ENCODE measurements around the gene GPR162. TPM values are rescaled to one million over a fixed set of nuclear protein-coding genes. Genes with fewer than 3 reads are reported as not detected.
A peak's percentile ranks its signal among the peaks of the same experiment; 100 is the strongest.

The GPR162 gene
- total and polyA plus RNA-seq, 5 donors from 2014 or later, result not detected

DNA sequence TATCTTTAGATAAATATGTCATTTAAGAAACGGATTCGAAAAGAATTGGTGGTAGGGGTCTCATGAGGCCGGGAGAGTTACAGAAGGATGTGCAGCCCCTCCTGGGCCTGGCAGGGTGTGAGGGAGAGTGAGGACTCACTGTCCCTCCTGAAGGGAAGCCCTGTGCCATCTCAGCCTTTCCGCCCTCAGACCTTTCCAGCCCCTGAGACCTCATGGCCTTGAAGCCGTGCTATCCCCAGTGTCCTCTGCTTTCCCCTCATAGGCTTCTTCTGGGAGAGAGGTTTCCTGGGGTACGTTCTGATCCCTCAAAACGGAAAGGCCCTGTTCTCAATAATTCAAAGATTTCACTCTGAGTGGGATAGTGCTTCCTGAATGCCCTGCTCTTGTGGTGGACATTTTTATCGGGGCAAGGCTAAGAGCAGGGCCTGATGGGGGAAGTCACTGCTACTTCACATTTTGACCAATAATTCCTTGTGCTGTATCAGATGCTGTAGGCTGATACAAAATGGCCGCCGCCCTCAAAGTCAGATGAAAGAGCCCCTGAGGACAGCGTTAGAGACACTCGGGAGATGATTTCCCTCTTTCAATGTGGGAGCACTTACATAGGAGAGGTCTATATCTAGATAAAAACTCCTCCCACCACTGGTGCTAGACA is 31.0 kb upstream of the GPR162 start:
- Histone ChIP-seq H3K4me1 (ENCODE audit: control insufficient read depth, insufficient read depth, low read length, poor library complexity, severe bottlenecking) (peaks cover 71% of the 10 kb centered on the region), H3K4me3 (ENCODE audit: low read depth, low read length) (peak overlapping the region; percentile 96), H3K36me3 (ENCODE audit: control insufficient read depth, insufficient read depth, low read length) (peaks cover 13% of the 10 kb centered on the region), H3K27ac (ENCODE audit: insufficient read depth, low read length, poor library complexity, severe bottlenecking) (peak overlapping the region; percentile 84), H3K27me3 (ENCODE audit: control insufficient read depth, insufficient read depth, low read length) (no peaks in the 10 kb centered on the region), H3K9me3 (ENCODE audit: control insufficient read depth in 2 of 2, low read length in 2 of 2) (no peaks in the 10 kb centered on the region)
- Mint-ChIP-seq H3K4me1 (peaks cover 27 to 77% (median 54%) of the 10 kb centered on the region in 4 donors), H3K27me3 (no peaks in the 10 kb centered on the region), H3K27ac (peak overlapping the region; percentile 96 to 100 (median 99)), H3K4me3 (peak overlapping the region; percentile 97 to 99 (median 98)), H3K36me3 (peaks cover 11% of the 10 kb centered on the region), H3K9me3 (no peaks in the 10 kb centered on the region)
- peak; percentile 45 to 46 for ATAC-seq (ENCODE audit: low read depth in 2 of 2)
- peak; percentile 45 to 65 (median 57) for DNase-seq

DNA sequence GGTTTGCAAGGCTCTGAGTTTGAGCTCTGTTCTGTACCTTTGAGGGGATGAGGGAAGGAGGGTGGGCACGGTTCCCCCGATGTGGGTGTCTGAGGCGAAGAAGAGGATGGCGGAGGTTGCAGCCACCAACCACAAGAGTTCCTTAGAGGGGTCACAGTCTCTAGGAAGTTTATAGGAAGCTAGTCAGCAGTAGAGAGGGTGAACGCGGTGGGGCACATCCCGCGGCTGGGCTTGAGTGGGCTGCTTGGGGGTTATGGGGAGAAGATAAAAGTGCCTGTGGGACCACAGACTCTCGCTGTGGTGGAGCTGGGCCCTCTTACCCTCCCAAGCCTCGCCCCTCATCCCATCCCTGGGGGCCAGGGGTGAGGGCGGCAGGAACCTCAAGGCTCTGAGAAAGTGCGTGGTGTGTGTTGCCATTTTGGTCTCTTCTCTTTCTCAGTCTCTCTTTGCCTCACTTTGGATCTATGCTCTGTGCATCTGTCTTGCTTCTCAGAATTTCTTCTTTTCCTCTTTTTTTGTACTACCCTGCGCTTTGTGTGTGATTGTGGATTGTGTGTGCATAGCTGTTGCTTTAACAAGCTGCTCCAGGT is 29.6 kb upstream of the GPR162 start:
- peaks cover 27% of the 10 kb centered on the region for H3K36me3 ChIP-seq (ENCODE audit: control insufficient read depth, insufficient read depth, low read length)
- H3K4me1 ChIP-seq (ENCODE audit: control insufficient read depth, insufficient read depth, low read length, poor library complexity, severe bottlenecking), result peaks cover 61% of the 10 kb centered on the region
- Mint-ChIP-seq H3K4me1 (peaks cover 19 to 77% (median 54%) of the 10 kb centered on the region in 4 donors), H3K27ac (peak overlapping the region; percentile 96 to 100 (median 99)), H3K36me3 (peaks cover 23% of the 10 kb centered on the region), H3K9me3 (no peaks in the 10 kb centered on the region), H3K4me3 (peak overlapping the region; percentile 97 to 99 (median 98)), H3K27me3 (no peaks in the 10 kb centered on the region)
- peak overlapping the region; percentile 96 for H3K4me3 ChIP-seq (ENCODE audit: low read depth, low read length)
- no peak for DNase-seq
- no peak for ATAC-seq (ENCODE audit: low read depth in 2 of 2)
- H3K9me3 ChIP-seq (ENCODE audit: control insufficient read depth in 2 of 2, low read length in 2 of 2), result no peaks in the 10 kb centered on the region
- H3K27ac ChIP-seq (ENCODE audit: insufficient read depth, low read length, poor library complexity, severe bottlenecking), result peak overlapping the region; percentile 84
- no peaks in the 10 kb centered on the region for H3K27me3 ChIP-seq (ENCODE audit: control insufficient read depth, insufficient read depth, low read length)

DNA sequence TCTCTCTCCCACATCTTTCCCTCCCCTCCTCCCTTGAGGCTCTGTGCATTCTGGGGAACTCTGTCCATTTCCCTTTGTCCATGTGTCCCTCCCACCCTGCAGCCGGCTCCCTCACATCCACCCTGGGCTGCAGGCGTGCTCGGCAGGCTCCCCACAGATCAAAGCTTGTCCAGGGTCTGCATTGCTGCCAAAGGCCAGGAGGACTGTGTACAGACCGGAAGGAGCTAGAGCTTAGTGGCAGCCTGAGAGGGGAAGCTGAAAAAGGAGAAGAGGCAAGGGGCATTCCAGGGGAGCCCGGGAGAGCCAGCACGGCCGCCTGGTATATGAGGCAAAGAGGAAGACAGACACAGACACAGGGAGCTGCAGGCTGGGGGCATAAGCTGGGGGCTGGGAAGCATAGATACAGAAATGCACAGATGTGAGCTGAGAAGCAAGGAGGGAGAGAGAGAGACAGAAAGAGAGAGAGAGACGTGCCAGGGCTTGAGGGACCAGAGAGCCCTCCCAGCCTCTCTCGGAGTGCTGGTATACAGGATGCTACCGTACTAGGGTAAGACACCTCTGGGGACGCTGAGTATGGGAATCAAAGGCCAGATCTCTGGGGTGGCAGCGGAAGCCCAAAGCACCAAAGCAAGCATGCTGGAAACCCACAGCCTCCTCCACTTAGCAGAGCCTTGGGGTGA is 29.0 kb upstream of the GPR162 start:
- Mint-ChIP-seq H3K4me1 (peaks cover 18 to 77% (median 56%) of the 10 kb centered on the region in 4 donors), H3K27ac (peak overlapping the region; percentile 96 to 100 (median 99)), H3K4me3 (peak overlapping the region; percentile 97 to 99 (median 98)), H3K36me3 (peaks cover 29% of the 10 kb centered on the region), H3K27me3 (no peaks in the 10 kb centered on the region), H3K9me3 (no peaks in the 10 kb centered on the region)
- peak overlapping the region; percentile 84 for H3K27ac ChIP-seq (ENCODE audit: insufficient read depth, low read length, poor library complexity, severe bottlenecking)
- peak in 2 of 3 donors; percentile 51 to 74 for DNase-seq
- no peaks in the 10 kb centered on the region for H3K9me3 ChIP-seq (ENCODE audit: control insufficient read depth in 2 of 2, low read length in 2 of 2)
- H3K36me3 ChIP-seq (ENCODE audit: control insufficient read depth, insufficient read depth, low read length), result peaks cover 30% of the 10 kb centered on the region
- peaks cover 54% of the 10 kb centered on the region for H3K4me1 ChIP-seq (ENCODE audit: control insufficient read depth, insufficient read depth, low read length, poor library complexity, severe bottlenecking)
- ATAC-seq (ENCODE audit: low read depth in 2 of 2), result peak; percentile 56 to 58
- peak overlapping the region; percentile 96 for H3K4me3 ChIP-seq (ENCODE audit: low read depth, low read length)
- H3K27me3 ChIP-seq (ENCODE audit: control insufficient read depth, insufficient read depth, low read length), result no peaks in the 10 kb centered on the region

DNA sequence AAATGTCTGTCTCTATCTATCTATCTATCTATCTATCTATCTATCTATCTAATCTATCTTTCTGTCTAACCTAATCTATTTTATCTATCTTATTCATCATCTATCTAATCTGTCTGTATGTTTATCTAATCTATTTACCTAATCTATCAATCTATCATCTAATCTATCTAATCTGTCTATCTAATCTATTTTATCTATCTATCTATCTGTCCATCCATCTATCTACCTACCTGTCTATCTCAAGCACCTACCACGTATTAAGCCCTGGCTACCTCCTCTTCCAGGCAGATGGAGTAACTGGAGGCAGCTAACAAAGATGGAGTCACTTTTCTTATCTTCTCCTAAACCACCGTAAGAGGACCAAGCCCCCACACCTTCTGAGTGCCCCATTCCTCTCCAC is 26.5 kb upstream of the GPR162 start:
- Mint-ChIP-seq H3K4me1 (peaks cover 20 to 83% (median 55%) of the 10 kb centered on the region in 4 donors), H3K4me3 (peak overlapping the region in 3 of 4 donors; percentile 4 to 74 (median 55)), H3K27ac (peak overlapping the region; percentile 74 to 85 (median 75)), H3K27me3 (no peaks in the 10 kb centered on the region), H3K36me3 (peaks cover 48% of the 10 kb centered on the region), H3K9me3 (no peaks in the 10 kb centered on the region)
- no peak overlapping the region for H3K4me3 ChIP-seq (ENCODE audit: low read depth, low read length)
- no peak for ATAC-seq (ENCODE audit: low read depth in 2 of 2)
- no peak overlapping the region for H3K27ac ChIP-seq (ENCODE audit: insufficient read depth, low read length, poor library complexity, severe bottlenecking)
- H3K27me3 ChIP-seq (ENCODE audit: control insufficient read depth, insufficient read depth, low read length), result no peaks in the 10 kb centered on the region
- no peak for DNase-seq
- H3K36me3 ChIP-seq (ENCODE audit: control insufficient read depth, insufficient read depth, low read length), result peaks cover 46% of the 10 kb centered on the region
- no peaks in the 10 kb centered on the region for H3K9me3 ChIP-seq (ENCODE audit: control insufficient read depth in 2 of 2, low read length in 2 of 2)
- H3K4me1 ChIP-seq (ENCODE audit: control insufficient read depth, insufficient read depth, low read length, poor library complexity, severe bottlenecking), result peaks cover 39% of the 10 kb centered on the region

DNA sequence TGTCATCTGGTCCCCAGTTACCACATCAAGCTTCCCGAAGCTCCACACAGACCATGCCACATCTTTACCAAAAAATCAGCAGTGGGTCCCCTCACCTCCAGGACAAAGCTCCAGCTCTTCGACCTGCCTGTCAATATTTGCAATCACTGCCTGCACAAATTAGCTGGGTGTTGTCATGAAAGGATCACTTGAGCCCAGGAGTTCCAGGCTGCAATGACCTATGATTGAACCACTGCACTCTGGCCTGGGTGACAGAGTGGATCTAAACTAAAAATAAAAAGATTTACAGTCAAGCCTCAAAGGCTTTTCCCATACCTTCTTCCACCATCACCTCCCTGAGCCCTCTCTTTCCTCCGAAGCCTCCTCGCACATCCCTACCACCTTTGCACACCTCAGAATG is 25.0 kb upstream of the GPR162 start:
- Mint-ChIP-seq H3K36me3 (peaks cover 46% of the 10 kb centered on the region), H3K4me3 (peak overlapping the region in 2 of 4 donors; percentile 18 to 58), H3K27me3 (no peaks in the 10 kb centered on the region), H3K9me3 (no peaks in the 10 kb centered on the region), H3K4me1 (peaks cover 20 to 79% (median 55%) of the 10 kb centered on the region in 4 donors), H3K27ac (peak overlapping the region; percentile 73 to 84 (median 79))
- Histone ChIP-seq H3K4me1 (ENCODE audit: control insufficient read depth, insufficient read depth, low read length, poor library complexity, severe bottlenecking) (peaks cover 26% of the 10 kb centered on the region), H3K27me3 (ENCODE audit: control insufficient read depth, insufficient read depth, low read length) (no peaks in the 10 kb centered on the region), H3K9me3 (ENCODE audit: control insufficient read depth in 2 of 2, low read length in 2 of 2) (no peaks in the 10 kb centered on the region), H3K4me3 (ENCODE audit: low read depth, low read length) (no peak overlapping the region), H3K27ac (ENCODE audit: insufficient read depth, low read length, poor library complexity, severe bottlenecking) (no peak overlapping the region), H3K36me3 (ENCODE audit: control insufficient read depth, insufficient read depth, low read length) (peaks cover 56% of the 10 kb centered on the region)
- DNase-seq (no peak), ATAC-seq (ENCODE audit: low read depth in 2 of 2) (no peak)

GRCh38 chr12:6799147-6799546 is 22.5 kb upstream of the GPR162 start:
- Histone ChIP-seq H3K27ac (ENCODE audit: insufficient read depth, low read length, poor library complexity, severe bottlenecking) (no peak overlapping the region), H3K9me3 (ENCODE audit: control insufficient read depth in 2 of 2, low read length in 2 of 2) (no peaks in the 10 kb centered on the region), H3K36me3 (ENCODE audit: control insufficient read depth, insufficient read depth, low read length) (peaks cover 76% of the 10 kb centered on the region), H3K4me1 (ENCODE audit: control insufficient read depth, insufficient read depth, low read length, poor library complexity, severe bottlenecking) (peaks cover 9% of the 10 kb centered on the region), H3K4me3 (ENCODE audit: low read depth, low read length) (no peak overlapping the region), H3K27me3 (ENCODE audit: control insufficient read depth, insufficient read depth, low read length) (no peaks in the 10 kb centered on the region)
- Mint-ChIP-seq H3K4me1 (peaks cover 16 to 57% (median 39%) of the 10 kb centered on the region in 4 donors), H3K27ac (peak overlapping the region in 2 of 3 donors; percentile 48 to 74), H3K36me3 (peaks cover 54% of the 10 kb centered on the region), H3K9me3 (no peaks in the 10 kb centered on the region), H3K4me3 (peak overlapping the region in 1 of 4 donors; percentile 24), H3K27me3 (no peaks in the 10 kb centered on the region)
- ATAC-seq (ENCODE audit: low read depth in 2 of 2) (no peak), DNase-seq (no peak)

DNA sequence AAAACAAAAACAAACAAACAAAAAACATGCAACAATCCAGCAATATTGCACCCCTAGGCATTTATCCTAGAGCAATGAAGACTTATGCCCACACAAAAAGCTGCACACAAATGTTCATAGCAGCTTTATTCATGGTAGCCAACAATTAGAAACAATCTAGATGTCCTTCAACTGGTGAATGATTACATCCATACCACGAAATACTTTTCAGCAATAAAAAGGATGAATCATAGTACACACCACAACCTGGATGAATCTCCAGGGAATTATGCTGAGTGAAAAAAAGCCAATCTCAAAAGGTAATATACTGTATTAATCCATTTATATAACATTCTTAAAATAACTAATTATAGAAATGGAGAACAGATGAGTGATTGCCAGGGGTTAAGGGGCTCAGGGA is 14.5 kb upstream of the GPR162 start:
- Histone ChIP-seq H3K27ac (ENCODE audit: insufficient read depth, low read length, poor library complexity, severe bottlenecking) (no peak overlapping the region), H3K36me3 (ENCODE audit: control insufficient read depth, insufficient read depth, low read length) (peaks cover 48% of the 10 kb centered on the region), H3K4me1 (ENCODE audit: control insufficient read depth, insufficient read depth, low read length, poor library complexity, severe bottlenecking) (no peaks in the 10 kb centered on the region), H3K9me3 (ENCODE audit: control insufficient read depth in 2 of 2, low read length in 2 of 2) (no peaks in the 10 kb centered on the region), H3K27me3 (ENCODE audit: control insufficient read depth, insufficient read depth, low read length) (no peaks in the 10 kb centered on the region), H3K4me3 (ENCODE audit: low read depth, low read length) (no peak overlapping the region)
- Mint-ChIP-seq H3K27ac (no peak overlapping the region), H3K4me3 (no peak overlapping the region), H3K4me1 (peaks cover 11 to 26% (median 20%) of the 10 kb centered on the region in 4 donors), H3K9me3 (no peaks in the 10 kb centered on the region), H3K36me3 (peaks cover 34% of the 10 kb centered on the region), H3K27me3 (no peaks in the 10 kb centered on the region)
- no peak for ATAC-seq (ENCODE audit: low read depth in 2 of 2)
- no peak for DNase-seq

All from CD4-positive, CD25-positive, alpha-beta regulatory T cell (primary cell).